Lower lobe of right lung (tissue), 2 donors: Measurements from ENCODE around the gene RAB9B. TPM values are rescaled to one million over a fixed set of nuclear protein-coding genes. Genes with fewer than 3 reads are reported as not detected.

Source experiments
- ATAC-seq, 2 donors: fragments of 200-7000 bp; cut with Tn5 transposase; one replicate each; pipeline ENCODE4 v1.9.1; 2020 to 2022; ENCODE audit warnings: mild to moderate bottlenecking in 2 of 2, moderate library complexity in 2 of 2
- DNase-seq: peaks from one replicate; pipeline ENCODE4 v3.0.0-alpha.2; 2020
- H3K27ac ChIP-seq: fragments of 200-600 bp; one replicate; pipeline ENCODE4 v1.8.0; 2022
- H3K27me3 ChIP-seq: fragments of 200-600 bp; one replicate; pipeline ENCODE4 v1.8.0; 2022; ENCODE audit warnings: low read depth
- H3K36me3 ChIP-seq: fragments of 200-600 bp; one replicate; pipeline ENCODE4 v1.8.0; 2022; ENCODE audit warnings: mild to moderate bottlenecking
- H3K4me1 ChIP-seq: fragments of 200-600 bp; one replicate; pipeline ENCODE4 v1.8.0; 2022
- H3K4me3 ChIP-seq: fragments of 200-600 bp; one replicate; pipeline ENCODE4 v1.8.0; 2022; ENCODE audit warnings: mild to moderate bottlenecking
- H3K9me3 ChIP-seq: fragments of 200-600 bp; one replicate; pipeline ENCODE4 v1.8.0; 2022
- intact Hi-C: fragments of 100-400 bp; cut with DNase I; formaldehyde crosslinking; loops from one replicate; pipeline ENCODE4 v1.11.0; 2022
- total RNA-seq: library from RNA; stranded (reverse); fragmentation: NEBNext Ultra II Directional; extraction: Animal tissue kit (Norgen Biotek cat#: 25700); gene quantifications from one replicate; pipeline ENCODE4 v1.2.1, GENCODE V29; 2021
- TF ChIP-seq, protein P1 (sequence below): fragments of 200-600 bp; IDR thresholded peaks from one replicate; pipeline ENCODE4 v1.8.0; 2022; ENCODE audit warnings: antibody characterized with exemption, mild to moderate bottlenecking
- donor health status: DM: no; HTN: yes; CAD: no; lungs with severe emphysema.

Gene RAB9B
- total RNA-seq, 1 donor from 2014 or later = 0.59 TPM

- H3K4me1 ChIP-seq = no peaks in the 10 kb centered on the region
- H3K27me3 ChIP-seq = no peaks in the 10 kb centered on the region
- H3K4me3 ChIP-seq = no peak overlapping the region
- ATAC-seq = no peak
- H3K27ac ChIP-seq = no peak overlapping the region
- no peaks in the 10 kb centered on the region for H3K9me3 ChIP-seq
- TF ChIP-seq, protein P1, sequence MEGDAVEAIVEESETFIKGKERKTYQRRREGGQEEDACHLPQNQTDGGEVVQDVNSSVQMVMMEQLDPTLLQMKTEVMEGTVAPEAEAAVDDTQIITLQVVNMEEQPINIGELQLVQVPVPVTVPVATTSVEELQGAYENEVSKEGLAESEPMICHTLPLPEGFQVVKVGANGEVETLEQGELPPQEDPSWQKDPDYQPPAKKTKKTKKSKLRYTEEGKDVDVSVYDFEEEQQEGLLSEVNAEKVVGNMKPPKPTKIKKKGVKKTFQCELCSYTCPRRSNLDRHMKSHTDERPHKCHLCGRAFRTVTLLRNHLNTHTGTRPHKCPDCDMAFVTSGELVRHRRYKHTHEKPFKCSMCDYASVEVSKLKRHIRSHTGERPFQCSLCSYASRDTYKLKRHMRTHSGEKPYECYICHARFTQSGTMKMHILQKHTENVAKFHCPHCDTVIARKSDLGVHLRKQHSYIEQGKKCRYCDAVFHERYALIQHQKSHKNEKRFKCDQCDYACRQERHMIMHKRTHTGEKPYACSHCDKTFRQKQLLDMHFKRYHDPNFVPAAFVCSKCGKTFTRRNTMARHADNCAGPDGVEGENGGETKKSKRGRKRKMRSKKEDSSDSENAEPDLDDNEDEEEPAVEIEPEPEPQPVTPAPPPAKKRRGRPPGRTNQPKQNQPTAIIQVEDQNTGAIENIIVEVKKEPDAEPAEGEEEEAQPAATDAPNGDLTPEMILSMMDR = no peak
- DNase-seq = no peak
- H3K36me3 ChIP-seq = no peaks in the 10 kb centered on the region
- intact Hi-C loops = no loop called here
These were observed 51.6 kb downstream of the RAB9B start for GRCh38 chrX:103780336-103781061.

- no peak for ATAC-seq
- no peak overlapping the region for H3K27ac ChIP-seq
- no peaks in the 10 kb centered on the region for H3K27me3 ChIP-seq
- no peaks in the 10 kb centered on the region for H3K9me3 ChIP-seq
- no peaks in the 10 kb centered on the region for H3K4me1 ChIP-seq
- DNase-seq = no peak
- intact Hi-C loops = no loop called here
- no peak overlapping the region for H3K4me3 ChIP-seq
- no peaks in the 10 kb centered on the region for H3K36me3 ChIP-seq
- TF ChIP-seq, protein P1 = no peak
These were observed 52.8 kb downstream of the RAB9B start for GRCh38 chrX:103779141-103779789.

DNA sequence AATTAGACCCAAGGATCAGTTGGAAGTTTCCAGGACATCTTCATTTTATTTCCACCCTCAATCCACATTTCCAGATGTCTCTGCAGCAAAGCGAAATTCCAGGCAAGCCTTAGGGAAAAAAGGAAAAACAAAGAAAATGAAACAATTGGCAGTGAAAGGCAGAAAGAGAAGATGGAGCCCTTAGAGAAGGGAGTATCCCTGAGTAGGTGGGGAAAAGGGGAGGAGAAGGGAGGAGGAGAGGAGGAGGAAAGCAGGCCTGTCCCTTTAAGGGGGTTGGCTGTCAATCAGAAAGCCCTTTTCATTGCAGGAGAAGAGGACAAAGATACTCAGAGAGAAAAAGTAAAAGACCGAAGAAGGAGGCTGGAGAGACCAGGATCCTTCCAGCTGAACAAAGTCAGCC is 55.5 kb downstream of the RAB9B start, which contains the start of gene PLP1:
PLP1 (plus strand) TSS at position 295 of the 400 bp plus-strand sequence. CDS start 156 bp downstream, outside the sequence.
- no peaks in the 10 kb centered on the region for H3K4me1 ChIP-seq
- no peaks in the 10 kb centered on the region for H3K27me3 ChIP-seq
- H3K36me3 ChIP-seq = no peaks in the 10 kb centered on the region
- TF ChIP-seq, protein P1 = no peak
- DNase-seq (no peak), ATAC-seq (no peak)
- H3K27ac ChIP-seq = no peak within 1 kb of the TSS
- no peak within 1 kb of the TSS for H3K4me3 ChIP-seq
- intact Hi-C loops = no loop called here
- H3K9me3 ChIP-seq = no peaks in the 10 kb centered on the region

DNA sequence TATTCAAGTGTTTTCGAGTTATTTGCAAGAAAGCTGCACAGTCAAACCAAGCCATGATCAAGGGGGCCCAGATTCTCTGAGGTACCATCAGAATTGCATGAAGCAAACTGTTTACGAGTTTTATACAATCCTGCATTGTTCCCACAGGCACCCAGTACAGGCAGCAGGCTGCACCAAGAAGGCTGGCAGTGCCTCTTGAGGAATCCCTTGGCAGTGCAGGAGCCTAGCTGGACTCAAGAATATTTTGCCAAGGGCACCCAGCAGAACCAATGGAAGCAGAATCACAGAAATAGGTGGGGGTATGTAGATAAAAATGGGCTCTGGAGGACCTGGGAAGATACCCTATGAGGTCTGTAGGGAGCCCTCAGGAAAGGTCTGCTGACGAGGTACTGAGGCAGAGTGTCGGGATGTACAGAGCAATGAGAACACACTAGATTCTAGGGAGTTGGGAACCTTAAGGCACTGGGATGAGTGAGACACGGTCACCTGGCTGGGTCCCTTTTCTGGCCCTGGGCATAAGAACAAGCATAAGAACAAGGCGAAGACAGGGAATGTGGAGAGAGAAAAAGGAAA is 57.9 kb downstream of the RAB9B start:
- TF ChIP-seq, protein P1 = peak; percentile 19
- Histone ChIP-seq H3K27ac (no peak overlapping the region), H3K4me3 (no peak overlapping the region), H3K27me3 (no peaks in the 10 kb centered on the region), H3K9me3 (no peaks in the 10 kb centered on the region), H3K36me3 (no peaks in the 10 kb centered on the region), H3K4me1 (no peaks in the 10 kb centered on the region)
- DNase-seq (no peak), ATAC-seq (peak in 1 of 2 donors; percentile 43)
- intact Hi-C loops = no loop called here

- H3K4me1 ChIP-seq = no peaks in the 10 kb centered on the region
- H3K9me3 ChIP-seq = no peaks in the 10 kb centered on the region
- no peaks in the 10 kb centered on the region for H3K36me3 ChIP-seq
- no peaks in the 10 kb centered on the region for H3K27me3 ChIP-seq
- DNase-seq = no peak
- H3K27ac ChIP-seq = no peak overlapping the region
- no peak for ATAC-seq
- TF ChIP-seq, protein P1 = no peak
- H3K4me3 ChIP-seq = no peak overlapping the region
- intact Hi-C loops = no loop called here
These were observed 58.6 kb downstream of the RAB9B start for GRCh38 chrX:103773445-103773844.

Other genes starting within 250 kb of the RAB9B start
- 58.7 TPM for gene TCEAL4, start 246.7 kb downstream of the RAB9B start, total RNA-seq
- 19.1 TPM for gene TCEAL3, start 224.3 kb downstream of the RAB9B start, total RNA-seq
- gene TCEAL1, start 203.3 kb downstream of the RAB9B start, total RNA-seq = 25.5 TPM
- 166 TPM for gene MORF4L2, start 145.6 kb downstream of the RAB9B start, total RNA-seq
- gene TMEM31, start 121.3 kb downstream of the RAB9B start, total RNA-seq = not detected
- 0.59 TPM for gene PLP1, start 55.4 kb downstream of the RAB9B start, total RNA-seq
- 1.2 TPM for gene TMSB15B, start 130.4 kb upstream of the RAB9B start, total RNA-seq
- not detected for gene H2BW1, start 181.5 kb upstream of the RAB9B start, total RNA-seq
- gene H2BW2, start 207.7 kb upstream of the RAB9B start, total RNA-seq = not detected
- 1.2 TPM for gene TMSB15C, start 244.0 kb upstream of the RAB9B start, total RNA-seq